ENCODE results near the gene SLC35E4.
"Not testable (repeated sequence)": the region's sequence is repeated elsewhere in the genome, so short reads cannot be mapped to it uniquely, and the experiment has no call there.

The SLC35E4 gene

DNA sequence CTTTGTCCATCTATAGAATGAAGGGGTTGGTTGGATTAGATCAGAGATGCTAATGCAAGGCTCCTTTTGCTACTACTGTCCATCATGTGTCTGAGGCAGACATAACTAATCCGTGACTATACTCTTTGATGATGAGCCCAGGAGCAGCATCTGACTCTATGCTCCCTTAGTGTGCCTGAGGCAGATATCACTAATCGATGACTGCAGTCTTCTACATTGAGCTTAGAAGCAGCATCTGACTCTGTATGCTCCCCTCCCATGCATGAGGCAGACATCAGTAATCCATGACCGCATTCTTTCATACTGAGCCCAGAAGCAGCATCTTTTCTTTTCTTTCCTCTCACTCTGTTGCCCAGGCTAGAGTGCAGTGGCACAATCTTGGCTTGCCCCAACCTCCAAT, 24.4 kb upstream of the SLC35E4 start:
- no peak for DNase-seq (ENCODE audit: low read depth in 2 of 3, low spot score in 2 of 3)

DNA sequence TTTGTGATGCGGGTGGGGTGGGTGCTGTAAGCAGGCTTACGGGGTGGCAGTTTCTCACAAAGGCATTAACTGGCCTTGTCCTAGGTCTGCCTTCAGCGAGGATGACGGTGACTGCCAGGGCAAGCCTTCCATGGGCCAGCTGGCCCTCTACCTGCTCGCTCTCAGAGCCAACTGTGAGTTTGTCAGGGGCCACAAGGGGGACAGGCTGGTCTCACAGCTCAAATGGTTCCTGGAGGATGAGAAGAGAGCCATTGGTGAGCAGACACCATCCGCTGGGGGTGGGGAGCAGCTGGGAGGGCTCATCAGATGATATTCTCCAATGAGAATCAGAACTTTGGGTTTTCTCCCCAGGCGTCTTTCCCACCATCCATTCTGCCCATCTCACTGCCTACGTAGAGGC, 22.8 kb upstream of the SLC35E4 start:
- DNase-seq (ENCODE audit: low read depth in 2 of 3, low spot score in 2 of 3), result no peak

DNA sequence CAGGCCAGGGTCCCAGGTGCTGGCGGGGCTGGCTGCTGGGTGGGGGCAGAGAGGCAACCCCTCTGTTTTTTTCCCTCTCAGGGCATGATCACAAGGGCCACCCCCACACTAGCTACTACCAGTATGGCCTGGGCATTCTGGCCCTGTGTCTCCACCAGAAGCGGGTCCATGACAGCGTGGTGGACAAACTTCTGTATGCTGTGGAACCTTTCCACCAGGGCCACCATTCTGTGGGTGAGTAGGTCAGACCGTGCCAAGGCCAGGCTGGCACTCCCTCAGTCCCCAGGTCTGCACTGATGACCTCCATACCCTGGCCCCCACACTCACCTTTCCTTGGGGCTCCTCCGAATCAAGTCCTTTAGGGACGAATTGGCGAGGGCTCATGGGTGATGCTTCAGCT, 21.3 kb upstream of the SLC35E4 start:
- DNase-seq (ENCODE audit: low read depth in 2 of 3, low spot score in 2 of 3), result no peak

GRCh38 chr22:30614879-30615278, 20.7 kb upstream of the SLC35E4 start:
- DNase-seq (ENCODE audit: low read depth in 2 of 3, low spot score in 2 of 3), result no peak

GRCh38 chr22:30615543-30615954, 20.0 kb upstream of the SLC35E4 start:
- no peak for DNase-seq (ENCODE audit: low read depth in 2 of 3, low spot score in 2 of 3)

DNA sequence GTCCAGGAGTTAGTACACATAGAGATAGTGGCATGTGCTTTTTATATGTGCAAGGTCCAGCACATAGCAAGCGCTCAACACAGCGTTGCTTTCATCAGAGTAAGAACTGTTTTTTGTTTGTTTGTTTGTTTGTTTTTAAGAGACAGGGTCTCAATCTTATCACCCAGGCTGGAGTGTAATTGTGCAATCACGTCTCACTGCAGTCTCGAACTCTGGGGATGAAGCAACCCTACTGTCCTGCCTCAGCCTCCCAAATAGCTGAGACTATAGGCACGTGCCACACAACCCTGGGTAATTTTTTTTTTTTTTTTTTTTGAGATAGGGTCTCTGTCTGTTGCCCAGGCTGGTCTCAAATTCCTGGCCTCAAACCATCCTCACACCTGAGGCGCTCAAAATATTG, 17.8 kb upstream of the SLC35E4 start:
- DNase-seq (ENCODE audit: low read depth in 2 of 3, low spot score in 2 of 3), result no peak

DNA sequence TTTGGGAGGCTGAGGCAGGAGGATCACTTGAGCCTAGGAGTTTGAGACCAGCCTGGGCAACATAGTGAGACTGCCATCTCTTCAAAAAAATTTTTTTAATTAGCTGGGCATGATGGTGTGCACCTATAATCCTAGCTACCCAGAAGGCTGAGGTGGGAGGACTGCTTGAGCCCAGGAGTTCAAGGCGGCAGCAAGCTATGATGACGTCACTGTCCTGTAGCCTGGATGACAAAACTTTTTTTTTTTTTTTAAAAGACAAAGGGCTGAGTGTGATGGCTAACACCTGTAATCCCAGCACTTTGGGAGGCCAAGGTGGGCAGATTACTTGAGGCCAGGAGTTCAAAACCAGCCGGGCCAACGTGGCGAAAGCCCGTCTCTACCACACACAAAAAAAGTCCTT, 15.7 kb upstream of the SLC35E4 start:
- not testable (repeated sequence) for DNase-seq (ENCODE audit: low read depth in 2 of 3, low spot score in 2 of 3)

GRCh38 chr22:30626413-30626812, 9.2 kb upstream of the SLC35E4 start:
- DNase-seq (ENCODE audit: low read depth in 2 of 3, low spot score in 2 of 3), result no peak

DNA sequence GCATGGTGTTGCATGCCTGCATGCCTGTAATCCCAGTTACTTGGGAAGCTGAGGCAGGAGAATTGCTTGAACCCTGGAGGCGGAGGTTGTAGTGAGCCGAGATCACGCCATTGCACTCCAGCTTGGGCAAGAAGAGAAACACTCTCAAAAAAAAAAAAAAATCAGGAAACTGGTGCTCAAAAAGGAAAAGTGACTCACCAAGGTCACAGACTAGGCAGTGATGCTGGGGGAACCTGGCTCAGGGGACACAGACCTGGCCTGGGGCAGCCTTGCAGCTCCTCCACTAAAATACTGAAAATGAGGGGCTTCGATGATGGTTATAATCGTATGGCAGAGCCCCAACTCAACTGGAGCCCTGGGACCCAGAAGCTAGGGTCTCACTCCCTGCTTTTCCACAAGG, 8.1 kb upstream of the SLC35E4 start:
- DNase-seq (ENCODE audit: low read depth in 2 of 3, low spot score in 2 of 3), result no peak

GRCh38 chr22:30628491-30628890, 7.1 kb upstream of the SLC35E4 start:
- no peak for DNase-seq (ENCODE audit: low read depth in 2 of 3, low spot score in 2 of 3)

DNA sequence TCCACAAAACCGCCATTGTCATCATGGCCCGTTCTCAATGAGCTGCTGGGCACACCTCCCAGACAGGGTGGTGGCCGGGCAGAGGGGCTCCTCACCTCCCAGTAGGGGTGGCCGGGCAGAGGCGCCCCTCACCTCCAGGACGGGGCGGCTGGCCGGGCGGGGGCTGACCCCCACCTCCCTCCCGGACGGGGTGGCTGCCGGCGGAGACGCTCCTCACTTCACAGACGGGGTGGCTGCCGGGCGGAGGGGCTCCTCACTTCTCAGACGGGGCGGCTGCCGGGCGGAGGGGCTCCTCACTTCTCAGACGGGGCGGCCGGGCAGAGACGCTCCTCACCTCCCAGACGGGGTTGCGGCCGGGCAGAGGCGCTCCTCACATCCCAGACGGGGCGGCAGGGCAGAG, 4.1 kb upstream of the SLC35E4 start:
- DNase-seq (ENCODE audit: low read depth in 2 of 3, low spot score in 2 of 3), result not testable (repeated sequence)

DNA sequence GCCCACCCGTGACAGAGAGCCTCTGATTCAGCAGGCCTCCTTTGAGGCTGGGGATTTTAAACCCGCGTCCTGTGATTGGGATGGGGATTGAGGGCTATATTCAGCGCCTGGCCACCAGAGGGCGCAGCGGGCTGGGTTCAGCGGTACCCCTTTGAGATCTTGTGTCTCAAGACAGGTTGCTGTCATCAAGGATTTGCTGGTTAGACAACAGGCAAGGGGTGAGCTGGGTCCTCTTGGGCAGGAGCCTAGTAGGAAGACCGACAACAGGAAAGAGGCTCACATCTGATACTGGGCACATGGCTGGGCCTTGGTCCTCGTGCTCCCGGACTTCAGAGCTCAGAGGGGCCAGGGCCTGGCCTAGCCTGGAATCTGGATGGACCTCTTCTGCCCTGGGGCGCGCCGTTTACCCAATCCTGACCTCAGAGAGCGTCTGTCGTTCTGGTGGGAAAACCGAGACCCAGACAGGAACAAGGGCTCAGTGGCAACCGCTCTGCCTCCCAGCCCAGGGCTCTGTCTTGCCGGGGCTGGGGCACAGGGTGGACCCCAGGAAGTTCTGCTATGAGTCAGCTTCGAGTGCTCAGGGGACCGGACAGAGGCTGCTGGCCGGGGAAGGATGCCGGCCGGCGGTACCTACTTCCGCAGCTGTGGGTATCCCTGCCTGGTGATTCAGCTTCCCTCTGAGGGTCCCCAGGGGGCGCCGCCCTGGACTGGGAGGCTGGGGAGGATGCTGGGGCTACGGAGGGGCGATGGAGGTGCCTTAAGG, 929 bp upstream of the SLC35E4 start:
- DNase-seq (ENCODE audit: low read depth in 2 of 3, low spot score in 2 of 3), result peak; percentile 72 to 96 (median 85)

DNA sequence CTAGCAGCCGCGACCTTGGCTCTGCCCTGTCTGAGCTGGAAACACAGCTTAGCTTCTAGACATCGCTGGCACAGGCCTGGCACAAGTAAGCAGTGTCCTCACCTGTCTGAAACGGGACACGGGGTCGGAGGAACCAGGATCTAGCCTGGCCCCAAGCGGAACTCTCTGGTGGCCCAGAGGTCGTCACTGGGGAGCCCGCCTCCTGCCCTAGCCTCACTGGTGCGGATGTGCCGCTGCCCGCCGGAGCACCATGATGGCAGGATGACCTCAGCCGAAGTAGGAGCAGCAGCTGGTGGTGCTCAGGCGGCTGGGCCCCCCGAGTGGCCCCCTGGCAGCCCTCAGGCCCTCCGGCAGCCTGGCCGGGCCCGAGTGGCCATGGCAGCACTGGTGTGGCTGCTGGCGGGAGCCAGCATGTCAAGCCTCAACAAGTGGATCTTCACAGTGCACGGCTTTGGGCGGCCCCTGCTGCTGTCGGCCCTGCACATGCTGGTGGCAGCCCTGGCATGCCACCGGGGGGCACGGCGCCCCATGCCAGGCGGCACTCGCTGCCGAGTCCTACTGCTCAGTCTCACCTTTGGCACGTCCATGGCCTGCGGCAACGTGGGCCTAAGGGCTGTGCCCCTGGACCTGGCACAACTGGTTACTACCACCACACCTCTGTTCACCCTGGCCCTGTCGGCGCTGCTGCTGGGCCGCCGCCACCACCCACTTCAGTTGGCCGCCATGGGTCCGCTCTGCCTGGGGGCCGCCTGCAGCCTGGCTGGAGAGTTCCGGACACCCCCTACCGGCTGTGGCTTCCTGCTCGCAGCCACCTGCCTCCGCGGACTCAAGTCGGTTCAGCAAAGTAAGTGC, 871 bp downstream of the SLC35E4 start:
- DNase-seq (ENCODE audit: low read depth in 2 of 3, low spot score in 2 of 3), result no peak

DNA sequence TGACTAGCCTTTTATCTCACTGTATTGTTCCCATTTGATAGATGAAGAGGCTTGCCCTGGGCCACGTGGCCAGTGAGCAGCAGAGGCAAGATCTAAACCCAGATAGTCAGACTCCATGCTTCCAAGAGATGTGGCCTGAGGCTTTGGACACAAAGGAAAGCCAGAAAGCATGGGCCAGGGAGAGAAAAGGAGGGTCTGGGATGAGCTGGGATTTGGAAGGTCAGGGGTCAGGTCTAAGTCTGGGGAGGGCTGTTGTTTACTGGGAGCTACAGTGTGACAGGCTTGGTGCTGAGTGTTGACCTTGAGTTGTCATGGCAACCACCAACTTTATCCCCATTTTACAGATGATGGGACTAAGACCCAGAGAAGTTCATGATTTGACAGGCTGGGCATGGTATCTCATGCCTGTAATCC, 2.1 kb downstream of the SLC35E4 start:
- no peak for DNase-seq (ENCODE audit: low read depth in 2 of 3, low spot score in 2 of 3)

DNA sequence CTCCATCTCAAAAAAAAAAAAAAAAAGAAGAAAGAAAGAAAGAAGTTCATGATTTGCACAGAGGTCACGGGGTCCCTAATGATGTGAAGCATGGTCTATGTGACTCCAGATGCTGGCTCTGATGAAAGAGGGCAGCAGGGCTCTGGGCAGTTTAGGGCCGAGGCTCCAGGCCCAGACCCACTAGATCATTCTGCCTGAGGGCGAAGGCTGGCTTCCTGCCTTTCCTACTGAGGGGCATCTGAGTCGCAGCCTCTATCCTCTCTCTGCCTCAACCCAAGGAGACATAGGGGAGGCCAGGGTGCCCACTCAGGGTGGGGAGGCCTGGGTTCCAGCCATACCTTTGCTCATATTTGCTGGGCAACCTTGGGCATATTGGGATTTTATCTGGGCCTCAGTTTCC, 4.8 kb downstream of the SLC35E4 start:
- no peak for DNase-seq (ENCODE audit: low read depth in 2 of 3, low spot score in 2 of 3)

DNA sequence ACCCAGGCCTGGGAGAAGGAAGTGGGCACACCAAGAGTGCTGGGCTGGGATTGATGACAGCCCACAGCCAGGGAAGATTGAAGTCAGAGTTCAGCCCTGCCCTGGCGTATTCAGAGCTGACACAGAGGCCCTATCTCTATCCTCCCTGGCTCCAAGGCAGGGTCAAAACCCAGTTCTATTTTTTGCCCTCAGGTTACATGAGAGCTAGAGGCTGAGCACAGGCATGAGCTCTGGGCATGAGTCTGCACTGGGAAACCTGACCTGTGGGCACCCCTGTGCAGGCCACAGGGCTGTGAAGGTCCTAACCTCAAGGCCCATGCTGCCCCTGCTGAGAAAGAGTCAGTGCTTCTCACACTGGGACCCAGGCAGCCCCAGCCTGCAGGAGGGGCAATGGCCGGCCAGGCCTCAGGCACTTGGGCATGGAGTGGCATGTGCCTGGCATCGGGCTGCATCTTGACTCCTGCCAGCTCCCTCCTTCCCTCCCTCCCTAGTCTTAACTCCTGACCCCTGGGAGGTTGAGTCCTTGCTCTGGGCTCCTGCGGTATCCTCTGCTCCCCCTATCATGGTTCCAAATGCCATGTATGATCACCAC, 5.4 kb downstream of the SLC35E4 start:
- DNase-seq (ENCODE audit: low read depth in 2 of 3, low spot score in 2 of 3), result no peak

- DNase-seq (ENCODE audit: low read depth in 2 of 3, low spot score in 2 of 3), result no peak
These were observed 7.7 kb downstream of the SLC35E4 start for GRCh38 chr22:30643055-30643875.

- DNase-seq (ENCODE audit: low read depth in 2 of 3, low spot score in 2 of 3), result no peak
These were observed 11.1 kb downstream of the SLC35E4 start for GRCh38 chr22:30646518-30647160.

DNA sequence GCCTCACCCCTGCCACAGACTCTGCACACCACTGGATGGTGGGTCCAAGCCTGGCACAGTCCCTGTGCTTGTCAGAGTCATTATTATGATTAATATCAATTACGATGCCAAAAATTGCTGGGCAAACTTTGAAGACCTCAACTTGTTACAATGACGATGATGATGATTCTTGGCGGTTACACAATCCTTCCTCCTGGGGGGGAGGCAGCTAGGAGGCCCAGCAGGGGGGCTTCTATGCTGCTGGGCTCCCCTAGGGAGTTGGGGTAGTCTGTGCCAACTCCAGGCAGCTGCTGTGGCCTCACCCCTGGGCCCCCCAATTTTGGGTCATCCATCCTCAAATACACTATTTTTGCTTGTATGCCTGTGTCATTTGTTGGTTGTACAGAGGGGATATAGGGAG, 12.0 kb downstream of the SLC35E4 start:
- DNase-seq (ENCODE audit: low read depth in 2 of 3, low spot score in 2 of 3), result no peak

DNA sequence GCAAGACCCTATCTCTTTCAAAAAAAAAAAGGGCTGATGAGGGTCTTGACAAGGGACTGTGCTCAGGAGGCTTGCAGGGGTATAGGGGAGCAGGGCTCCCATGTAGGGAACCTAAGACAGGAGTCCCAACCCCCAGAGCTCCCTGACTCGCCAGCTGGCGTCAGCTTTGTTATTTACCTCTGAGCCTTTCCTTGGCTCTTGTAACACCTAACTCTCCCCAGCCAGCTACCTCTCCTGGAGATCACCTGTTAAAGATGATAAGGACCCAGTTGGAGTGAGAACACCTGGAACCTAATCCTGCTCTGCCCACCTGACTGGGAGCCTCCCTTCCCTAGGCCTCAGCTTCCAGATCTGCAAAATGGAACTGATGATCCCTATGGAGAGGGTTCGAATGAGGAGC, 13.2 kb downstream of the SLC35E4 start:
- no peak for DNase-seq (ENCODE audit: low read depth in 2 of 3, low spot score in 2 of 3)
